ENCODE results near the gene SORCS2. TPM values are rescaled to one million over a fixed set of nuclear protein-coding genes. Genes with fewer than 3 reads are reported as not detected.

Gene SORCS2
- total and polyA plus RNA-seq, 2 of the 8 experiments (the other 6 are each of a cell fraction or from before 2014, with no cell fraction given), result 0.36 to 1.8 TPM

GRCh38 chr4:7638984-7639789 lies 446.8 kb downstream of the SORCS2 start:
- H2BK15ac ChIP-seq (ENCODE audit: low read length), result no peak overlapping the region
- peaks cover 2 to 5% of the 10 kb centered on the region in 2 experiments; a peak in 2 of 4 replicates for H3K9me3 ChIP-seq (ENCODE audit: insufficient read depth in 2 of 2, low read depth in 1 of 2, low read length in 1 of 2)
- 0 out of 2 replicates have a peak overlapping the region, but pooled peaks have one; percentile 53 for H2AK5ac ChIP-seq (ENCODE audit: low read depth, low read length)
- H3K79me2 ChIP-seq (ENCODE audit: control insufficient read depth in 1 of 2, insufficient read depth in 2 of 2, low read length in 2 of 2), result no peaks in the 10 kb centered on the region
- H3K4me1 ChIP-seq (replicated peaks in 1 of 4; ENCODE audit: control insufficient read depth in 3 of 4, insufficient read depth in 4 of 4, low read length in 3 of 4), result no peaks in the 10 kb centered on the region
- 82 to 100% methylated on average over 3 to 7 of the region's 7 CpGs for WGBS, 2 experiments (ENCODE audit: extremely low coverage in 1 of 2, insufficient coverage in 1 of 2, insufficient read length in 1 of 2, insufficient replicate concordance in 2 of 2, low coverage in 1 of 2, low lambda C conversion rate in 2 of 2, missing lambda C conversion rate in 1 of 2)
- CTCF ChIA-PET (ENCODE audit: partially characterized antibody), result interaction anchor here (0.6 kb wide), 2 partner anchors 128 to 304 kb away, joined by 3 read pairs; no protein-coding TSS in a partner anchor
- peaks cover 0 to 9% of the 10 kb centered on the region in 2 experiments for H4K20me1 ChIP-seq (replicated peaks in 1 of 2; ENCODE audit: control insufficient read depth in 1 of 2, insufficient read depth in 2 of 2, low read length in 2 of 2)
- no peak overlapping the region for H3K27ac ChIP-seq (ENCODE audit: low read depth, low read length)
- H2BK5ac ChIP-seq (ENCODE audit: low read depth, low read length), result no peak overlapping the region
- no peaks in the 10 kb centered on the region for H3K27me3 ChIP-seq (replicated peaks in 1 of 4; ENCODE audit: control insufficient read depth in 3 of 4, extremely low read depth in 1 of 4, insufficient read depth in 3 of 4, low read length in 3 of 4)
- H3K23me2 ChIP-seq (ENCODE audit: low read depth, low read length), result peaks cover 16% of the 10 kb centered on the region
- TF ChIP-seq HDAC2 (IDR thresholded peaks at IDR 0.05; ENCODE audit: borderline replicate concordance in 1 of 2, low read depth in 2 of 2, low read length in 2 of 2) (no peak), TEAD4 (IDR thresholded peaks at IDR 0.05; ENCODE audit: low read depth, low read length) (no peak), BCL11A (IDR thresholded peaks at IDR 0.05; ENCODE audit: low read depth in 2 of 2, low read length in 2 of 2) (no peak), ASH2L (IDR thresholded peaks at IDR 0.05; ENCODE audit: low read length) (no peak), SP1 (IDR thresholded peaks at IDR 0.05; ENCODE audit: low read depth, low read length) (no peak), SP4 (IDR thresholded peaks at IDR 0.05; ENCODE audit: low read length) (no peak)
- no peaks in the 10 kb centered on the region; a peak in 1 of 8 replicates for H3K36me3 ChIP-seq (ENCODE audit: control insufficient read depth in 2 of 4, insufficient read depth in 4 of 4, low read length in 3 of 4)
- DNase-seq (ENCODE audit: low read depth in 1 of 2, low spot score in 2 of 2), result no peak
- POLR2A ChIA-PET (ENCODE audit: partially characterized antibody), result no interaction called here
- no peak overlapping the region for H3K23ac ChIP-seq (ENCODE audit: insufficient read length)
- no peak overlapping the region for H4K91ac ChIP-seq (replicated peaks; ENCODE audit: insufficient read length, low read length)
- no peak overlapping the region for H3K18ac ChIP-seq (ENCODE audit: extremely low read depth, low read length)
- no peak overlapping the region for H3K4ac ChIP-seq (replicated peaks; ENCODE audit: insufficient read length, low read depth, low read length)
- H3K4me3 ChIP-seq (ENCODE audit: extremely low read depth in 1 of 4, insufficient read depth in 2 of 4, low read depth in 3 of 4, low read length in 4 of 4), result no peak overlapping the region
- 0 out of 2 replicates have a peak overlapping the region, but pooled peaks have one; percentile 53 for H2BK12ac ChIP-seq (ENCODE audit: low read depth, low read length)
- H4K5ac ChIP-seq (ENCODE audit: insufficient read length, low read depth, low read length), result no peak overlapping the region
- H3K9ac ChIP-seq (replicated peaks in 1 of 4; ENCODE audit: extremely low read depth in 1 of 4, low read depth in 3 of 4, low read length in 3 of 4), result no peak overlapping the region
- H3K56ac ChIP-seq (replicated peaks; ENCODE audit: insufficient read length, low read depth, low read length), result no peak overlapping the region
- H2AFZ ChIP-seq (ENCODE audit: low read length), result no peak overlapping the region
- no peak for FAIRE-seq
- H3K14ac ChIP-seq (ENCODE audit: insufficient read length), result no peak overlapping the region
- H3K79me1 ChIP-seq (ENCODE audit: low read depth, low read length), result no peaks in the 10 kb centered on the region
- H2BK120ac ChIP-seq (replicated peaks; ENCODE audit: low read depth, low read length), result no peak overlapping the region
- H2BK20ac ChIP-seq (ENCODE audit: low read length), result no peak overlapping the region
- no peak overlapping the region for H4K8ac ChIP-seq (ENCODE audit: extremely low read depth, insufficient read depth, low read length)
- H3K4me2 ChIP-seq (ENCODE audit: insufficient read depth in 1 of 2, low read depth in 2 of 2, low read length in 2 of 2), result no peak overlapping the region
